A673 (cell line): Measurements from ENCODE around the gene DYRK3. TPM values are rescaled to one million over a fixed set of nuclear protein-coding genes. Genes with fewer than 3 reads are reported as not detected.
"Not testable (repeated sequence)": the region's sequence is repeated elsewhere in the genome, so short reads cannot be mapped to it uniquely, and the experiment has no call there.

ENCODE experiments used
- BruUV-seq: library from RNA; stranded (reverse); fragments of 400-500 nt; replicated peaks from 2 replicates; lab custom pipeline; 2021; lab: Mats Ljungman, UMichigan
- CTCF ChIA-PET: fragments of 300-600 bp; sonication (Branson Sonifier 250); formaldehyde crosslinking; loops from one replicate; lab custom pipeline; 2022; ENCODE audit warnings: antibody characterized with exemption; lab: Charles Lee
- POLR2A ChIA-PET: fragments of 300-600 bp; sonication (Branson Sonifier 250); formaldehyde crosslinking; loops from one replicate; lab custom pipeline; 2022; ENCODE audit warnings: antibody characterized with exemption; ENCODE audit not compliant: low non-redundant PET; lab: Charles Lee
- DNase-seq: peaks from one replicate; pipeline ENCODE4 v3.0.0-alpha.2; 2015; ENCODE audit warnings: low spot score
- H3K27ac ChIP-seq: fragments of 200-600 bp; sonication (generic); 2 replicates; pipeline ENCODE4 v1.5.1; 2016; ENCODE audit warnings: mixed run types, low read depth, mild to moderate bottlenecking, mixed read lengths, antibody characterized with exemption, low read length; ENCODE audit not compliant: poor library complexity, severe bottlenecking
- H3K27me3 ChIP-seq: fragments of 200-600 bp; sonication (generic); replicated peaks from 2 replicates; pipeline ENCODE4 v1.6.1; 2017; ENCODE audit warnings: mixed run types, low read depth, mild to moderate bottlenecking, mixed read lengths, antibody characterized with exemption, low read length; ENCODE audit not compliant: insufficient read depth, poor library complexity
- H3K36me3 ChIP-seq: fragments of 200-600 bp; sonication (generic); 2 replicates; pipeline ENCODE4 v1.6.1; 2016; ENCODE audit warnings: mixed run types, mild to moderate bottlenecking, mixed read lengths, antibody characterized with exemption, low read length; ENCODE audit not compliant: insufficient read depth, poor library complexity, severe bottlenecking
- H3K4me1 ChIP-seq: fragments of 200-600 bp; sonication (generic); 2 replicates; pipeline ENCODE4 v1.6.1; 2017; ENCODE audit warnings: mixed run types, mild to moderate bottlenecking, mixed read lengths, antibody characterized with exemption, low read length; ENCODE audit not compliant: insufficient read depth, poor library complexity, severe bottlenecking
- H3K4me3 ChIP-seq: fragments of 200-600 bp; sonication (generic); 2 replicates; pipeline ENCODE4 v1.5.1; 2016; ENCODE audit warnings: low read depth, mixed run types, mild to moderate bottlenecking, mixed read lengths, low read length; ENCODE audit not compliant: poor library complexity, severe bottlenecking
- H3K9me3 ChIP-seq: fragments of 200-600 bp; sonication (generic); 2 replicates; pipeline ENCODE4 v1.6.1; 2016; ENCODE audit warnings: mixed run types, low read depth, mild to moderate bottlenecking, mixed read lengths, antibody characterized with exemption, low read length; ENCODE audit not compliant: poor library complexity, severe bottlenecking
- CTCF ChIP-seq: fragments of 300-800, 200-600 bp; sonication (generic); conservative IDR thresholded peaks from 2 replicates; pipeline ENCODE4 v1.5.1; 2017; ENCODE audit warnings: low read depth, mild to moderate bottlenecking, antibody characterized with exemption, low read length, moderate library complexity, mixed read lengths
- EZH2 ChIP-seq: fragments of 200-600 bp; sonication (generic); IDR thresholded peaks from 2 replicates; pipeline ENCODE4 v1.6.1; 2017; ENCODE audit warnings: borderline replicate concordance, low read depth, mild to moderate bottlenecking, mixed read lengths, antibody characterized with exemption, low read length; ENCODE audit not compliant: poor library complexity, severe bottlenecking
- intact Hi-C: fragments of 100-400 bp; cut with micrococcal nuclease; formaldehyde crosslinking; loops from one replicate; pipeline ENCODE4 v1.10.0; 2022; ENCODE audit not compliant: unreplicated experiment
- total RNA-seq: library from RNA; stranded (reverse); gene quantifications from 2 replicates; pipeline ENCODE4 v1.2.3, GENCODE V29; 2021

DYRK3 gene
- total RNA-seq, 1 experiment from 2014 or later: 24.0 TPM

- POLR2A ChIA-PET: no interaction called here
- no peaks in the 10 kb centered on the region for H3K9me3 ChIP-seq
- H3K4me1 ChIP-seq: peaks cover 6% of the 10 kb centered on the region
- H3K27me3 ChIP-seq: no peaks in the 10 kb centered on the region
- CTCF ChIA-PET: no interaction called here
- peak; percentile 43 for DNase-seq
- no peak overlapping the region for H3K4me3 ChIP-seq
- TF ChIP-seq CTCF (peak; percentile 74), EZH2 (no peak)
- no peak overlapping the region for H3K27ac ChIP-seq
- BruUV-seq: no TSS peak
- peaks cover 19% of the 10 kb centered on the region for H3K36me3 ChIP-seq
- intact Hi-C loops: loop anchor here (2.0 kb wide), 1 partner anchor 57 kb away; no protein-coding TSS in a partner anchor
These were observed 27.1 kb upstream of the DYRK3 start for GRCh38 chr1:206608108-206608698.

GRCh38 chr1:206609229-206609991, 25.9 kb upstream of the DYRK3 start:
- H3K9me3 ChIP-seq: no peaks in the 10 kb centered on the region
- peaks cover 6% of the 10 kb centered on the region for H3K4me1 ChIP-seq
- H3K4me3 ChIP-seq: no peak overlapping the region
- POLR2A ChIA-PET: no interaction called here
- no peak for DNase-seq
- intact Hi-C loops: loop anchor here (2.0 kb wide), 1 partner anchor 55 kb away; no protein-coding TSS in a partner anchor
- H3K36me3 ChIP-seq: peaks cover 12% of the 10 kb centered on the region
- no peak for TF ChIP-seq EZH2
- TF ChIP-seq CTCF: no peak
- CTCF ChIA-PET: interaction anchor here (0.6 kb wide), 1 partner anchor 102 kb away, joined by 8 read pairs; no protein-coding TSS in a partner anchor
- no peaks in the 10 kb centered on the region for H3K27me3 ChIP-seq
- H3K27ac ChIP-seq: no peak overlapping the region
- BruUV-seq: no TSS peak

GRCh38 chr1:206612129-206612876, 23.0 kb upstream of the DYRK3 start, which contains the start of gene EIF2D:
EIF2D (minus strand) TSS chr1:206612465; CDS start chr1:206612342, 123 bp downstream.
- POLR2A ChIA-PET: interaction anchor here (0.8 to 1.2 kb wide), 2 partner anchors 10 to 142 kb away, joined by 4 to 34 read pairs; partner anchors contain the start of gene IKBKE
- peak within 1 kb of the TSS; percentile 95 for H3K27ac ChIP-seq
- CTCF ChIA-PET: interaction anchor here (0.6 to 1.4 kb wide), 8 partner anchors 10 to 801 kb away, joined by 3 to 11 read pairs (median 5); partner anchors contain the start of gene DYRK3
- H3K36me3 ChIP-seq: peaks cover 9% of the 10 kb centered on the region
- intact Hi-C loops: no loop called here
- BruUV-seq: no TSS peak
- peak within 1 kb of the TSS; percentile 97 for H3K4me3 ChIP-seq
- H3K27me3 ChIP-seq: no peaks in the 10 kb centered on the region
- DNase-seq: peak; percentile 96
- H3K4me1 ChIP-seq: peaks cover 6% of the 10 kb centered on the region
- TF ChIP-seq EZH2 (no peak), CTCF (peak; percentile 96)
- H3K9me3 ChIP-seq: no peaks in the 10 kb centered on the region

- intact Hi-C loops, H3K9me3 ChIP-seq, CTCF ChIA-PET, BruUV-seq, H3K4me3 ChIP-seq, DNase-seq, H3K27ac ChIP-seq, H3K36me3 ChIP-seq, H3K4me1 ChIP-seq, POLR2A ChIA-PET: not testable (repeated sequence)
- H3K27me3 ChIP-seq: peaks cover 16% of the 10 kb centered on the region
These were observed 8.9 kb upstream of the DYRK3 start for GRCh38 chr1:206626396-206626795.
